ENCODE data around the gene FNDC3B. TPM values are rescaled to one million over a fixed set of nuclear protein-coding genes. Genes with fewer than 3 reads are reported as not detected.

Gene FNDC3B
- total RNA-seq, 4 donors from 2014 or later: 49.7 to 188 (median 165) TPM

DNA sequence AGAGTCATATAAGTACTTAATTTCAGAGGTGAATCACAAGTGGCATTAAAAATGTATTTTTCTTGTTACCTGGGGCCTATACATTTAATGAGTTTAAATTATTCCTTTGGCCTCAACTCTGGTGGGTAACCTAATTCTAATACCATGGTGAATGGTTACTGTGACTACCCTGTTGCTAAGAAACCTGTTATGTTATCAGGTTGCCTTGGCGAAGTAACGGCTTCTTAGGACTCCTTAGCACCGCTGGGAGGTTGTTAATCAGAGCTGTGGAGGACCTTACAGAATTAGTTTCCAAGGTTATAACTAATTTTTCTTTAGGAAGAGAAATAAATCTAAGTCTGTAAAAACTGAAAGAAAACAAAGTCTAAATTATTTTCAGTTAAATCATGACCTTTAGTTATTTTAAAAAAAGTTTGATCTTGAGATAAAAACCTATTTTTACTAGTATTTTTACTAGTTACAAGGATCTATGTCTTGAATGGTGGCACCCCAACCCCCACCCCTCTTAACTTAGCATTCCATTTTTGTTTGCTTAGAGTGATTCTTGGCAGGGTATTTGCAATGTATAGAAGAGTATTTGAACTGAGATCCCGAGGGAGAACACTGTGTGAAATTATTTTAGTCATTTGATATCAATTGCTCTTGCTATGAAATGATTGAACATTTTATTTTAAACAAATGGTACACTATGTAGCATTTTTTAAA, 155.5 kb downstream of the FNDC3B start:
- Histone ChIP-seq H3K4me3 (no peak overlapping the region), H3K27ac (no peak overlapping the region), H3K4me1 (no peaks in the 10 kb centered on the region), H3K9me3 (no peaks in the 10 kb centered on the region), H3K36me3 (no peaks in the 10 kb centered on the region), H3K27me3 (no peaks in the 10 kb centered on the region)
- DNase-seq: no peak
- intact Hi-C loops (cut with DNase I; ENCODE audit: low total_unique reads): no loop called here
- TF ChIP-seq, protein P1, sequence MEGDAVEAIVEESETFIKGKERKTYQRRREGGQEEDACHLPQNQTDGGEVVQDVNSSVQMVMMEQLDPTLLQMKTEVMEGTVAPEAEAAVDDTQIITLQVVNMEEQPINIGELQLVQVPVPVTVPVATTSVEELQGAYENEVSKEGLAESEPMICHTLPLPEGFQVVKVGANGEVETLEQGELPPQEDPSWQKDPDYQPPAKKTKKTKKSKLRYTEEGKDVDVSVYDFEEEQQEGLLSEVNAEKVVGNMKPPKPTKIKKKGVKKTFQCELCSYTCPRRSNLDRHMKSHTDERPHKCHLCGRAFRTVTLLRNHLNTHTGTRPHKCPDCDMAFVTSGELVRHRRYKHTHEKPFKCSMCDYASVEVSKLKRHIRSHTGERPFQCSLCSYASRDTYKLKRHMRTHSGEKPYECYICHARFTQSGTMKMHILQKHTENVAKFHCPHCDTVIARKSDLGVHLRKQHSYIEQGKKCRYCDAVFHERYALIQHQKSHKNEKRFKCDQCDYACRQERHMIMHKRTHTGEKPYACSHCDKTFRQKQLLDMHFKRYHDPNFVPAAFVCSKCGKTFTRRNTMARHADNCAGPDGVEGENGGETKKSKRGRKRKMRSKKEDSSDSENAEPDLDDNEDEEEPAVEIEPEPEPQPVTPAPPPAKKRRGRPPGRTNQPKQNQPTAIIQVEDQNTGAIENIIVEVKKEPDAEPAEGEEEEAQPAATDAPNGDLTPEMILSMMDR (IDR thresholded peaks at IDR 0.05): no peak

DNA sequence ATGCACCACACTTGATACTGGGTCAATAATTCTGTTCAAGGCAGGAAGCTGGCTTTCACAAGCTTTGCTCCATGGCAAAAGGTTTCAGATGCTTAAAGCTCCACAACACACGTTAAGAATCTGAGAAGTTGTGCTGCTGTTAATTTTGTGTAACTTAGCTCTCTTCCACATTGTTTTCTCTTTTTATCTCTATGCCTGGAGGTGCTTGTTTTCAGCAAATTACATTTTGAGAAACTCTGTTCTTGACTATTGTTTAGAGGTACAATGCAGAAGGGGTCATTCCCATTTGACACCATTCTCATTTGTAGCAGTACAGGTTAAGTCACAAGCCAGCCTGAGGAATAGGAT, 156.0 kb downstream of the FNDC3B start:
- intact Hi-C loops (cut with DNase I; ENCODE audit: low total_unique reads): no loop called here
- H3K9me3 ChIP-seq: no peaks in the 10 kb centered on the region
- no peak overlapping the region for H3K4me3 ChIP-seq
- no peaks in the 10 kb centered on the region for H3K4me1 ChIP-seq
- DNase-seq: no peak
- H3K36me3 ChIP-seq: no peaks in the 10 kb centered on the region
- TF ChIP-seq, protein P1 (IDR thresholded peaks at IDR 0.05): no peak
- no peak for TF ChIP-seq POLR2A (IDR thresholded peaks at IDR 0.05)
- H3K27me3 ChIP-seq: no peaks in the 10 kb centered on the region
- H3K27ac ChIP-seq: no peak overlapping the region

DNA sequence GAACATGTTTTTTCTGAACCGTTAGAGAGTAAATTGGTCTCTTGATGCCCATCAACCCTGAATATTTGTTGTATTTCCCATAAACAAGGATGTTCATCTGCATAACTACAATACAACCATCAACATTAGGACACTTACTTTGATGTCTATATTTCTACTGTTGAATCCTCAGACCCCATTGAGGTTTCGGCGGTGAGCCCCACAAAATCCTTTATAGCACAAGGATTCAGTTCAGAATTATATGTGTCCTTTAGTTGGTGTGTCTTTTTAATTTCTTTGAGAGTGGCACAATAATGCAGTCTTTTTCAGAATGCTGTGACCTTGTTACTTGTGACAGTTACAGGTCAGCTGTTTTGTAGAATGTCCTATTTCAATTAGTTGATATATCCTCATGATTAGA, 158.0 kb downstream of the FNDC3B start:
- Histone ChIP-seq H3K27ac (no peak overlapping the region), H3K27me3 (no peaks in the 10 kb centered on the region), H3K4me3 (no peak overlapping the region), H3K36me3 (no peaks in the 10 kb centered on the region), H3K9me3 (no peaks in the 10 kb centered on the region), H3K4me1 (peaks cover 0 to 5% of the 10 kb centered on the region in 2 donors)
- intact Hi-C loops (cut with DNase I; ENCODE audit: low total_unique reads): no loop called here
- DNase-seq: no peak
- no peak for TF ChIP-seq POLR2A (IDR thresholded peaks at IDR 0.05)
- TF ChIP-seq, protein P1 (IDR thresholded peaks at IDR 0.05): no peak

DNA sequence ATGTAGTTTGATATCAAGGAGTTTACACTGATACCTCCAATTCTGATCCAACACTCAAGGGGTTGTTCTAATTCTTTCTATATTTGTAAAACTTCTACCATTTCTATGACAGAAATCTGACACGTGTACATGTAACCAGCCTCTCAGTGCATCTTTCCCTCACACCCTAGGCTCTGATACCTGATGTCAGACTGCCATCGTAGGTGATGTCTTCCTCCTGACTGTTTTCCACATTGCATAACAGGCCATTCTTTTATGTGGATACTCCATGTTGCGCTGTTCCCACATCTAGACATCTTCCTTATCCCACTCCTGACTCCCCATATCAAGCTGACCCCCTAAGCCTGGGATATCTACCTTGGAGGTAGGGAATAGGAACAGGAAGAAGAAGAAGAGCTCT, 159.1 kb downstream of the FNDC3B start:
- DNase-seq: no peak
- no peak for TF ChIP-seq POLR2A (IDR thresholded peaks at IDR 0.05)
- TF ChIP-seq, protein P1 (IDR thresholded peaks at IDR 0.05): no peak
- intact Hi-C loops (cut with DNase I; ENCODE audit: low total_unique reads): no loop called here
- no peaks in the 10 kb centered on the region for H3K27me3 ChIP-seq
- H3K4me3 ChIP-seq: no peak overlapping the region
- no peaks in the 10 kb centered on the region for H3K36me3 ChIP-seq
- H3K27ac ChIP-seq: no peak overlapping the region
- no peaks in the 10 kb centered on the region for H3K9me3 ChIP-seq
- H3K4me1 ChIP-seq: peaks cover 0 to 5% of the 10 kb centered on the region in 2 donors

DNA sequence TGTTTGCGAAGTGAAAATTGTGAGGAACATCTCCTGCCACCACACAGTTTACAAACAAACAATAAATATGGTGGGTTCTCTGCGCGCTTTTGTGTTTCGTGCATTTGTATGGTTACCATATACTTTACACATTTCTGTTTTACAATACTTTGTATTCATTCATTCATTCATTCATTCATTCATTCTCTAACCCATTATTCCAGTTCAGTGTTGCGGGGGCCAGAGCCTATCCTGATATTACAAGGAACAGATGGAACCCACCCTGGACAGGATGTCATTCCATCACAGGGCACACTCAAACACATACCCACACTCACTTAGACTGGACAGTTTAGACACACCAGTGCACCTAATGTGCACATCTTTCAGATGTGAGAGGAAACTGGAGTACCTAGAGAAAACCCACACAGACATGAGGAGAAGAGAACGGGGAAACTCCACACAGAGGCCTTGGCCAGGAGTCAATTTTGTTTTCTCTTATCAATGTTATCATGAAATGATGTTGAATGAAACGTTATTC, 160.5 kb downstream of the FNDC3B start:
- TF ChIP-seq, protein P1 (IDR thresholded peaks at IDR 0.05): no peak
- TF ChIP-seq POLR2A (IDR thresholded peaks at IDR 0.05): no peak
- H3K27me3 ChIP-seq: no peaks in the 10 kb centered on the region
- intact Hi-C loops (cut with DNase I; ENCODE audit: low total_unique reads): no loop called here
- no peak overlapping the region for H3K27ac ChIP-seq
- no peak for DNase-seq
- H3K4me1 ChIP-seq: peaks cover 0 to 5% of the 10 kb centered on the region in 2 donors
- H3K36me3 ChIP-seq: no peaks in the 10 kb centered on the region
- no peak overlapping the region for H3K4me3 ChIP-seq
- H3K9me3 ChIP-seq: no peaks in the 10 kb centered on the region
